Fibroblast of pulmonary artery (primary cell): ENCODE measurements around the gene PIGP.

Source experiments
- DNase-seq: peaks from one replicate; pipeline ENCODE4 v3.0.0-alpha.2; 2010; ENCODE audit warnings: low read depth
- H3K4me3 ChIP-seq: replicated peaks from 2 replicates; pipeline ENCODE4 v1.5.1; 2011; ENCODE audit warnings: low read depth, mild to moderate bottlenecking, control low read depth, low read length, moderate library complexity
- TF ChIP-seq, protein P1 (sequence below): IDR thresholded peaks from 2 replicates; pipeline ENCODE4 v1.5.1; 2011; ENCODE audit warnings: mild to moderate bottlenecking, control low read depth, low read length, inconsistent platforms; ENCODE audit errors: missing control alignments

The PIGP gene

DNA sequence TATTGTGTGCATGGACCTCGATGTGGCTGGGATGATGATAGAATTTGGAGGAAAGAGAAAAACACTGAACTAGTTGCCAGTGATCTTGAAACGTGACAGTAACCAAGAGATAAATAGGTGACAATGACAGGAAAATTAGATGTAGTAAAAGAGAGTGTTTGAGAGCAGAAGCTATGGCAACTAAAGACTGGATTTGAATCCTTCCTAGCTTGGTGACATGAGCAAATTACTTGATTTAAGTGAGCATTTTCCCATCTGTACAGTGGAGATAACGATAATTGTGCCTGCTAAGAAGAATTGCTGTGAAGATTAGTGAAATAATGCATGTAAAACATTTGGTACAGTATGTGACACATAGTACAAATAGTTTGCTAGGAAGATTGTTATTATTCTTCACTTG is 12.9 kb upstream of the PIGP start:
- TF ChIP-seq, protein P1, sequence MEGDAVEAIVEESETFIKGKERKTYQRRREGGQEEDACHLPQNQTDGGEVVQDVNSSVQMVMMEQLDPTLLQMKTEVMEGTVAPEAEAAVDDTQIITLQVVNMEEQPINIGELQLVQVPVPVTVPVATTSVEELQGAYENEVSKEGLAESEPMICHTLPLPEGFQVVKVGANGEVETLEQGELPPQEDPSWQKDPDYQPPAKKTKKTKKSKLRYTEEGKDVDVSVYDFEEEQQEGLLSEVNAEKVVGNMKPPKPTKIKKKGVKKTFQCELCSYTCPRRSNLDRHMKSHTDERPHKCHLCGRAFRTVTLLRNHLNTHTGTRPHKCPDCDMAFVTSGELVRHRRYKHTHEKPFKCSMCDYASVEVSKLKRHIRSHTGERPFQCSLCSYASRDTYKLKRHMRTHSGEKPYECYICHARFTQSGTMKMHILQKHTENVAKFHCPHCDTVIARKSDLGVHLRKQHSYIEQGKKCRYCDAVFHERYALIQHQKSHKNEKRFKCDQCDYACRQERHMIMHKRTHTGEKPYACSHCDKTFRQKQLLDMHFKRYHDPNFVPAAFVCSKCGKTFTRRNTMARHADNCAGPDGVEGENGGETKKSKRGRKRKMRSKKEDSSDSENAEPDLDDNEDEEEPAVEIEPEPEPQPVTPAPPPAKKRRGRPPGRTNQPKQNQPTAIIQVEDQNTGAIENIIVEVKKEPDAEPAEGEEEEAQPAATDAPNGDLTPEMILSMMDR, result no peak
- H3K4me3 ChIP-seq, result no peak overlapping the region
- no peak for DNase-seq

DNA sequence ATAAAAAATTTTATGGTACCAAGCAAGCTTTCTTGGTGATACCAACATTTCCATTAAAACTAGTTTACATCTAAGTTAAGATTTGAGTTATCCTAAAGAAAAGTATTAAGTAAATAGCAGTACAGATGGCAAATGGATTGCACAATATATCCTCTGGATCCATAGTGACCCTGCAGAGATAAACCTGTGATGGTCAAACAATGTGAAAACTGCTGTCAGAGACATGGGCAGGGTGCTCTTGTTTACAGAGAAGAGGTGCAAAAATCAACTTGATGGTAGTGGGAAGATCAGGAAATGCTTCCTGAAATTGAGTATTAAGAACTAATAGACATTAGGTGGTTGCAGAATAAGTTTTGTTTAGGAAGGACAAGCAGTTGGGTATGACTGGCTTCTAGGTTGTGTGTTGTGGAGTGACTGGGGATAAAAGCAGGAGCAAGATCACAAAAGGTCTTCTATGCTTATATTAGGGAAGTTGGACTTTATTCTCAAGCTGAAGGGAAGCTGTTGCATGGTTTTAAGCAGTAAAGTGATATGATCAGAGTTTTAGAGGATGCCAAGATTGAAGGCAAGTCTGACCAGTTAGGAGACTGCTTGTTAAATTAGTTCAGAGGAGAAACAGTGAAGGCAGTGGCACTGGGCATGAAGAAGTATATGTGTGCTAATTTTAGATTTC is 10.1 kb upstream of the PIGP start:
- no peak for DNase-seq
- TF ChIP-seq, protein P1, result no peak
- H3K4me3 ChIP-seq, result no peak overlapping the region

DNA sequence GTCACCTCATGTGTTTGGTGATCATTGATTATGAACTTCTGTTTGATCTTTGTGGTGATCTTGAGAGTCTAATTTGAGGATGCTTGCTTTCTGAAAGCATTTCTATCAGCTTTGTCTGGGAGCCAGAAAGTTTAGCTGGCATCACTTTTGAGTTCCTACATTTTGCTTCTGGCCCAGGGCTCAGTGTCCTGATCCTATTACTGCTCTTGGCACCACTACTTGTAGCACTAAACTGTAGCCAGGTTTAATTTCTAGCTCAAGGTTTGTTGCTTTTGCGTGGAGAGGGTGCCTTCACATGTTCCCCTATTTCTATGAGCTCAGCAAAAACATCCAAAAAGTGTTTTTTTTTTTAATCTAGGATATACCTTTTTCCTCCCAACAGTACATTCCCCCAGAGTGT is 9.5 kb upstream of the PIGP start:
- DNase-seq, result no peak
- H3K4me3 ChIP-seq, result no peak overlapping the region
- TF ChIP-seq, protein P1, result no peak

DNA sequence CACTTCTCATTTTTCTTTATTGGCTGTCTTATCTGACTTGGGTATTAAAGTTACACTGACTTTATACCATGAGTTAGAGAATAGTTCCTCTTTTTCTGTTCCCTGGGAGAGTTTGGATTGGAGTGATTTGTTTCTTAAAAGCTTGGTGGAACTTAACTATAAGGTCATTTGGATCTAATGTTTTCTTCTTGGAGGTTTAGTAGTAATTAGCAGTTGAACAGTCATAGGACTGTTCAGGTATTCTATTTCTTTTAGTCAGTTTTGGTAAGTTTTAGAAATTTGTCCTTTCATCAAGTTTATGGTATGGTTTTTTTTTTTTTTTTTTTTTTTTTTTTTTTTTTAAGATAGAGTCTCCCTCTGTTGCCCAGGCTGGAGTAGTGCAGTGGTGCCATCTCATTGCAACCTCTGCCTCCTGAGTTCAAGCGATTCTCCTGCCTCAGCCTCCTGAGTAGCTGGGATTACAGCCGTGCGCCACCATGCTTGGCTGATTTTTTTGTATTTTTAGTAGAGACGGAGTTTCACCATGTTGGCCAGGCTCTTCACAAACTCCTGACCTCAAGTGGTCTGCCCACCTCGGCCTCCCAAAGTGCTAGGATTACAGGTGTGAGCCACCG is 6.4 kb upstream of the PIGP start:
- TF ChIP-seq, protein P1, result no peak
- H3K4me3 ChIP-seq, result no peak overlapping the region
- no peak for DNase-seq

DNA sequence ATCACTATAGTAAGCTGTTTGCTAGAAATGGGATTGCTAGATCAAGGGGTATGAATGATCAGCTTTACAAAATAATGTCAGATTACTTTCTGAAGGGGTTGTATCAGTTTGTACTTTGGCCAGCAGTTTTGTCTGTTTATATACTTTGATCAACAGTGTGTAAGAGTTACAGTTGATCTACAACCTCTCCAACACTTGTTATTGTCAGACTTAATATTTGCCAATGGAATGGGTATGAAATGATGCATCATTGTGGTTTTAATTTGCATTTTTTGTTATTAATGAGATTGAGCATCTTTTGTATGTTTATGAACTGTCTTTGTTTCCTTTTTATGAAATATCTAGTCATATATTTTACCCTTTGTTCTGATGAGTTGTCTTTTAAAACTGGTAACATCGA is 4.5 kb upstream of the PIGP start:
- TF ChIP-seq, protein P1, result no peak
- no peak for DNase-seq
- no peak overlapping the region for H3K4me3 ChIP-seq

DNA sequence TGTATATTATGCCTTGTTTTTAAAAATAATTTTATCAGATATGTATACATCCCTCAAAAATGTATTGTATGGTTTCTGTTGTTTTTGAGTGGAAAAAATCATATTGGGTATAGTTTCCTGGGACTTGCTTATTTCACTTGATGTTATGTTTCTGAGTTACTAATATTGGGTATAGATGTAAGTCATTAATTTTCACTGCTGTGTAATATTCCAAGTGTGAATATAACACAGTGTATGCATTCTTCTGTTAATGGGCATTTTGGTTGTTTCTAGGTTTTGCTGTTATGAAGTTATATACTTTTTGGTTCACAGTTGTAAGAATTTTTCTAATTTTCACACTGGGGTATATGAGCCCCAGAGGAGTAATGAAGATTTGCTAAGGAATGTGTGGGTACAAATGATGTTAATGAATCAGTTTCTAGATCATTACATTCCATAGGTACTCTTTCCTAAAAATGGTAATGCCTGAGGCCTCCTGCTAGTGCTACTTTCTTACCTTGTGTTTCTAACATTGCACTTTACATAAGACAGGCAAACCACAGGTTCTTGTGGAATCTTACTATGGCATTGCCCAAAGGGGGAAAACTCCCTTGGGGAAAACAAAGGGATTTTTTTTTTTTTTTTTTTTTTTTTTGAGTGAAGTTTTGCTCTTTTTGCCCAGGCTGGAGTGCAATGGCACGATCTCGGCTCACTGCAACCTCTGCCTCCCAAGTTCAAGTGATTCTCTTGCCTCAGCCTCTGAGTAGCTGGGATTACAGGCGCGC is 3.4 kb upstream of the PIGP start:
- no peak for DNase-seq
- H3K4me3 ChIP-seq, result no peak overlapping the region
- TF ChIP-seq, protein P1, result no peak
